Measurements from ENCODE around the gene FBXW4. TPM values are rescaled to one million over a fixed set of nuclear protein-coding genes. Genes with fewer than 3 reads are reported as not detected.
"Not testable (repeated sequence)": the region's sequence is repeated elsewhere in the genome, so short reads cannot be mapped to it uniquely, and the experiment has no call there.

Gene FBXW4
- total RNA-seq, 1 donor, result 78.9 TPM

GRCh38 chr10:101653536-101653935 lies 41.4 kb downstream of the FBXW4 start:
- Histone ChIP-seq H3K4me1 (ENCODE audit: insufficient read depth, low read length) (no peaks in the 10 kb centered on the region), H3K4me3 (ENCODE audit: low read length) (no peak overlapping the region)

GRCh38 chr10:101651336-101651735 lies 43.6 kb downstream of the FBXW4 start:
- Histone ChIP-seq H3K27me3 (ENCODE audit: insufficient read depth, low read length) (no peaks in the 10 kb centered on the region), H3K4me1 (ENCODE audit: insufficient read depth, low read length) (no peaks in the 10 kb centered on the region), H3K4me3 (ENCODE audit: low read length) (no peak overlapping the region), H3K9me3 (ENCODE audit: low read depth, low read length) (no peaks in the 10 kb centered on the region)

More at GRCh38 chr10:101653536-101653935, 41.4 kb downstream of the FBXW4 start:
- Histone ChIP-seq H3K9me3 (ENCODE audit: low read depth, low read length) (no peaks in the 10 kb centered on the region), H3K27me3 (ENCODE audit: insufficient read depth, low read length) (no peaks in the 10 kb centered on the region)

- Histone ChIP-seq H3K4me3 (ENCODE audit: low read length) (no peak overlapping the region), H3K4me1 (ENCODE audit: insufficient read depth, low read length) (no peaks in the 10 kb centered on the region), H3K27me3 (ENCODE audit: insufficient read depth, low read length) (no peaks in the 10 kb centered on the region), H3K9me3 (ENCODE audit: low read depth, low read length) (no peaks in the 10 kb centered on the region)
These were observed 44.1 kb downstream of the FBXW4 start for GRCh38 chr10:101650863-101651262.

GRCh38 chr10:101649525-101650085 lies 45.4 kb downstream of the FBXW4 start:
- no peak overlapping the region for H3K4me3 ChIP-seq (ENCODE audit: low read length)
- no peaks in the 10 kb centered on the region for H3K9me3 ChIP-seq (ENCODE audit: low read depth, low read length)
- H3K4me1 ChIP-seq (ENCODE audit: insufficient read depth, low read length), result no peaks in the 10 kb centered on the region
- no peaks in the 10 kb centered on the region for H3K27me3 ChIP-seq (ENCODE audit: insufficient read depth, low read length)

GRCh38 chr10:101647255-101647654 lies 47.7 kb downstream of the FBXW4 start:
- Histone ChIP-seq H3K27me3 (ENCODE audit: insufficient read depth, low read length) (no peaks in the 10 kb centered on the region), H3K4me1 (ENCODE audit: insufficient read depth, low read length) (no peaks in the 10 kb centered on the region), H3K4me3 (ENCODE audit: low read length) (no peak overlapping the region), H3K9me3 (ENCODE audit: low read depth, low read length) (no peaks in the 10 kb centered on the region)

GRCh38 chr10:101646364-101646763 lies 48.6 kb downstream of the FBXW4 start:
- Histone ChIP-seq H3K4me1 (ENCODE audit: insufficient read depth, low read length) (no peaks in the 10 kb centered on the region), H3K9me3 (ENCODE audit: low read depth, low read length) (no peaks in the 10 kb centered on the region), H3K27me3 (ENCODE audit: insufficient read depth, low read length) (no peaks in the 10 kb centered on the region), H3K4me3 (ENCODE audit: low read length) (no peak overlapping the region)

- no peaks in the 10 kb centered on the region for H3K9me3 ChIP-seq (ENCODE audit: low read depth, low read length)
- no peaks in the 10 kb centered on the region for H3K27me3 ChIP-seq (ENCODE audit: insufficient read depth, low read length)
- H3K4me1 ChIP-seq (ENCODE audit: insufficient read depth, low read length), result no peaks in the 10 kb centered on the region
- H3K4me3 ChIP-seq (ENCODE audit: low read length), result no peak overlapping the region
These were observed 49.3 kb downstream of the FBXW4 start for GRCh38 chr10:101645659-101646058.

- Histone ChIP-seq H3K4me3 (ENCODE audit: low read length) (no peak overlapping the region), H3K9me3 (ENCODE audit: low read depth, low read length) (no peaks in the 10 kb centered on the region), H3K27me3 (ENCODE audit: insufficient read depth, low read length) (no peaks in the 10 kb centered on the region), H3K4me1 (ENCODE audit: insufficient read depth, low read length) (no peaks in the 10 kb centered on the region)
These were observed 51.0 kb downstream of the FBXW4 start for GRCh38 chr10:101644002-101644401.

GRCh38 chr10:101643546-101643945 lies 51.4 kb downstream of the FBXW4 start:
- no peaks in the 10 kb centered on the region for H3K9me3 ChIP-seq (ENCODE audit: low read depth, low read length)
- no peaks in the 10 kb centered on the region for H3K27me3 ChIP-seq (ENCODE audit: insufficient read depth, low read length)

GRCh38 chr10:101639141-101639900 lies 55.6 kb downstream of the FBXW4 start:
- no peaks in the 10 kb centered on the region for H3K9me3 ChIP-seq (ENCODE audit: low read depth, low read length)
- no peaks in the 10 kb centered on the region for H3K27me3 ChIP-seq (ENCODE audit: insufficient read depth, low read length)
- no peaks in the 10 kb centered on the region for H3K4me1 ChIP-seq (ENCODE audit: insufficient read depth, low read length)
- H3K4me3 ChIP-seq (ENCODE audit: low read length), result no peak overlapping the region

More at GRCh38 chr10:101643546-101643945, 51.4 kb downstream of the FBXW4 start:
- Histone ChIP-seq H3K4me3 (ENCODE audit: low read length) (no peak overlapping the region), H3K4me1 (ENCODE audit: insufficient read depth, low read length) (no peaks in the 10 kb centered on the region)

GRCh38 chr10:101633510-101633909 lies 61.5 kb downstream of the FBXW4 start:
- not testable (repeated sequence) for H3K4me1 ChIP-seq (ENCODE audit: insufficient read depth, low read length); H3K4me3 ChIP-seq (ENCODE audit: low read length); H3K9me3 ChIP-seq (ENCODE audit: low read depth, low read length); H3K27me3 ChIP-seq (ENCODE audit: insufficient read depth, low read length)

GRCh38 chr10:101631821-101632475 lies 63.0 kb downstream of the FBXW4 start:
- no peaks in the 10 kb centered on the region for H3K9me3 ChIP-seq (ENCODE audit: low read depth, low read length)
- H3K4me3 ChIP-seq (ENCODE audit: low read length), result no peak overlapping the region
- no peaks in the 10 kb centered on the region for H3K4me1 ChIP-seq (ENCODE audit: insufficient read depth, low read length)
- H3K27me3 ChIP-seq (ENCODE audit: insufficient read depth, low read length), result no peaks in the 10 kb centered on the region

GRCh38 chr10:101630633-101630920 lies 64.4 kb downstream of the FBXW4 start:
- Histone ChIP-seq H3K9me3 (ENCODE audit: low read depth, low read length) (no peaks in the 10 kb centered on the region), H3K4me1 (ENCODE audit: insufficient read depth, low read length) (no peaks in the 10 kb centered on the region), H3K4me3 (ENCODE audit: low read length) (no peak overlapping the region), H3K27me3 (ENCODE audit: insufficient read depth, low read length) (no peaks in the 10 kb centered on the region)

GRCh38 chr10:101629837-101630632 lies 64.9 kb downstream of the FBXW4 start:
- no peaks in the 10 kb centered on the region for H3K9me3 ChIP-seq (ENCODE audit: low read depth, low read length)
- no peak overlapping the region for H3K4me3 ChIP-seq (ENCODE audit: low read length)
- no peaks in the 10 kb centered on the region for H3K27me3 ChIP-seq (ENCODE audit: insufficient read depth, low read length)
- no peaks in the 10 kb centered on the region for H3K4me1 ChIP-seq (ENCODE audit: insufficient read depth, low read length)

- H3K4me1 ChIP-seq (ENCODE audit: insufficient read depth, low read length), result peaks cover 6% of the 10 kb centered on the region
- H3K27me3 ChIP-seq (ENCODE audit: insufficient read depth, low read length), result no peaks in the 10 kb centered on the region
- no peaks in the 10 kb centered on the region for H3K9me3 ChIP-seq (ENCODE audit: low read depth, low read length)
- H3K4me3 ChIP-seq (ENCODE audit: low read length), result no peak overlapping the region
These were observed 69.1 kb downstream of the FBXW4 start for GRCh38 chr10:101625821-101626412.

Data from mononuclear cell (primary cell).